HL-60 (cell line): ENCODE data around the gene OR5K1.

Experiments
- DNase-seq, 2 experiments: peaks; one replicate each; pipeline ENCODE4 v3.0.0-alpha.2; 2010 to 2020; ENCODE audit warnings: low read depth in 1 of 2, low spot score in 1 of 2
- H3K27ac ChIP-seq: fragments of 250-450 bp; sonication (Bioruptor Pico); replicated peaks from 2 replicates; pipeline ENCODE4 v1.5.1; 2020; ENCODE audit warnings: mild to moderate bottlenecking, moderate library complexity
- H3K27me3 ChIP-seq: fragments of 250-450 bp; sonication (Bioruptor Pico); 2 replicates; pipeline ENCODE4 v1.5.1; 2021; ENCODE audit warnings: mild to moderate bottlenecking, moderate library complexity; ENCODE audit not compliant: insufficient read depth, poor library complexity, severe bottlenecking
- H3K4me3 ChIP-seq: replicated peaks from 2 replicates; pipeline ENCODE4 v1.5.1; 2011; ENCODE audit warnings: mild to moderate bottlenecking, control low read depth, low read length; ENCODE audit not compliant: insufficient read depth
- CTCF ChIP-seq: IDR thresholded peaks from one replicate; pipeline ENCODE4 v1.5.1; 2011; ENCODE audit warnings: low read length, control low read depth, inconsistent platforms; ENCODE audit not compliant: insufficient read depth
- GABPA ChIP-seq: IDR thresholded peaks from 2 replicates; pipeline ENCODE4 v1.6.1; 2012; ENCODE audit warnings: low read depth
- POLR2AphosphoS5 ChIP-seq: IDR thresholded peaks from 2 replicates; pipeline ENCODE4 v1.6.1; 2012; ENCODE audit warnings: low read depth
- SPI1 ChIP-seq: IDR thresholded peaks from 2 replicates; pipeline ENCODE4 v1.6.1; 2012; ENCODE audit warnings: low read depth, mild to moderate bottlenecking, borderline replicate concordance
- long read RNA-seq: library from polyadenylated mRNA; unstranded; transcript quantifications from one replicate; pipeline ENCODE4 v2.0.0, GENCODE V29; 2020
- TF ChIP-seq, protein P1 (sequence below): IDR thresholded peaks from 2 replicates; pipeline ENCODE4 v1.6.1; 2012; ENCODE audit warnings: low read depth; ENCODE audit not compliant: insufficient replicate concordance

Gene OR5K1
- long read RNA-seq, result 0 reads

GRCh38 chr3:98462901-98463300 is at the start of gene OR5K1:
OR5K1 (plus strand) TSS chr3:98463201; CDS start chr3:98469577, 6,376 bp downstream.
- DNase-seq, result no peak
- TF ChIP-seq GABPA (no peak), CTCF (no peak), POLR2AphosphoS5 (no peak), SPI1 (no peak)
- TF ChIP-seq, protein P1, sequence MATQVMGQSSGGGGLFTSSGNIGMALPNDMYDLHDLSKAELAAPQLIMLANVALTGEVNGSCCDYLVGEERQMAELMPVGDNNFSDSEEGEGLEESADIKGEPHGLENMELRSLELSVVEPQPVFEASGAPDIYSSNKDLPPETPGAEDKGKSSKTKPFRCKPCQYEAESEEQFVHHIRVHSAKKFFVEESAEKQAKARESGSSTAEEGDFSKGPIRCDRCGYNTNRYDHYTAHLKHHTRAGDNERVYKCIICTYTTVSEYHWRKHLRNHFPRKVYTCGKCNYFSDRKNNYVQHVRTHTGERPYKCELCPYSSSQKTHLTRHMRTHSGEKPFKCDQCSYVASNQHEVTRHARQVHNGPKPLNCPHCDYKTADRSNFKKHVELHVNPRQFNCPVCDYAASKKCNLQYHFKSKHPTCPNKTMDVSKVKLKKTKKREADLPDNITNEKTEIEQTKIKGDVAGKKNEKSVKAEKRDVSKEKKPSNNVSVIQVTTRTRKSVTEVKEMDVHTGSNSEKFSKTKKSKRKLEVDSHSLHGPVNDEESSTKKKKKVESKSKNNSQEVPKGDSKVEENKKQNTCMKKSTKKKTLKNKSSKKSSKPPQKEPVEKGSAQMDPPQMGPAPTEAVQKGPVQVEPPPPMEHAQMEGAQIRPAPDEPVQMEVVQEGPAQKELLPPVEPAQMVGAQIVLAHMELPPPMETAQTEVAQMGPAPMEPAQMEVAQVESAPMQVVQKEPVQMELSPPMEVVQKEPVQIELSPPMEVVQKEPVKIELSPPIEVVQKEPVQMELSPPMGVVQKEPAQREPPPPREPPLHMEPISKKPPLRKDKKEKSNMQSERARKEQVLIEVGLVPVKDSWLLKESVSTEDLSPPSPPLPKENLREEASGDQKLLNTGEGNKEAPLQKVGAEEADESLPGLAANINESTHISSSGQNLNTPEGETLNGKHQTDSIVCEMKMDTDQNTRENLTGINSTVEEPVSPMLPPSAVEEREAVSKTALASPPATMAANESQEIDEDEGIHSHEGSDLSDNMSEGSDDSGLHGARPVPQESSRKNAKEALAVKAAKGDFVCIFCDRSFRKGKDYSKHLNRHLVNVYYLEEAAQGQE, result no peak
- no peak within 1 kb of the TSS for H3K4me3 ChIP-seq
- no peak within 1 kb of the TSS for H3K27ac ChIP-seq
- no peaks in the 10 kb centered on the region for H3K27me3 ChIP-seq

- no peak for DNase-seq
- Histone ChIP-seq H3K27me3 (no peaks in the 10 kb centered on the region), H3K27ac (no peak overlapping the region), H3K4me3 (no peak overlapping the region)
- TF ChIP-seq CTCF, result no peak
- no peak for TF ChIP-seq SPI1
- no peak for TF ChIP-seq POLR2AphosphoS5
- TF ChIP-seq, protein P1, result no peak
- TF ChIP-seq GABPA, result no peak
These were observed 30.4 kb upstream of the OR5K1 start for GRCh38 chr3:98432575-98432974.

- TF ChIP-seq SPI1 (peak; percentile 85), POLR2AphosphoS5 (no peak), GABPA (no peak), CTCF (no peak)
- TF ChIP-seq, protein P1, result no peak
- no peak for DNase-seq
- H3K27ac ChIP-seq, result no peak overlapping the region
- H3K27me3 ChIP-seq, result no peaks in the 10 kb centered on the region
- no peak overlapping the region for H3K4me3 ChIP-seq
These were observed 29.2 kb upstream of the OR5K1 start for GRCh38 chr3:98433764-98434163.
